Measurements from ENCODE around the gene SMO.

GRCh38 chr7:129245533-129245932, 57.1 kb downstream of the SMO start:
- TF ChIP-seq CTCF (IDR thresholded peaks at IDR 0.05; ENCODE audit: extremely low read depth in 1 of 2, insufficient read depth in 1 of 2, low read depth in 1 of 2, low read length in 2 of 2) (no peak), POLR2A (IDR thresholded peaks at IDR 0.05; ENCODE audit: low read depth, low read length) (no peak), EZH2 (IDR thresholded peaks at IDR 0.05; ENCODE audit: borderline replicate concordance, low read depth, low read length, severe bottlenecking) (no peak), MAX (IDR thresholded peaks at IDR 0.05; ENCODE audit: insufficient read depth, insufficient read length) (no peak), MYC (IDR thresholded peaks at IDR 0.05; ENCODE audit: low read depth, low read length) (no peak), POLR2AphosphoS5 (IDR thresholded peaks at IDR 0.05; ENCODE audit: insufficient read depth, low read depth, low read length) (no peak), GATA2 (IDR thresholded peaks at IDR 0.05; ENCODE audit: insufficient read depth, insufficient read length, low read depth, low read length) (no peak)

All from endothelial cell of umbilical vein (primary cell).